ENCODE measurements around the gene ALDH18A1. TPM values are rescaled to one million over a fixed set of nuclear protein-coding genes. Genes with fewer than 3 reads are reported as not detected.

The ALDH18A1 gene
- total and polyA plus RNA-seq, 2 donors (not counting 1 experiment from before 2014, with no cell fraction given): 12.4 to 27.6 TPM

GRCh38 chr10:95578619-95579018, 77.9 kb downstream of the ALDH18A1 start:
- no peaks in the 10 kb centered on the region for H3K9me3 Mint-ChIP-seq (ENCODE audit: insufficient read depth)
- DNase-seq (no peak), ATAC-seq (ENCODE audit: low read depth) (no peak)
- H3K27me3 Mint-ChIP-seq: peaks cover 53% of the 10 kb centered on the region
- 80% methylated on average over 1 of the region's 2 CpGs for WGBS (ENCODE audit: insufficient coverage)
- no peak overlapping the region for H2AFZ ChIP-seq (ENCODE audit: insufficient read depth, low read depth, low read length, poor library complexity, severe bottlenecking)
- no peaks in the 10 kb centered on the region for H3K36me3 ChIP-seq (replicated peaks in 1 of 2; ENCODE audit: control extremely low read depth in 1 of 2, control insufficient read depth in 1 of 2, extremely low read depth in 1 of 2, insufficient read depth in 2 of 2, low read length in 1 of 2)
- H3K27ac ChIP-seq (ENCODE audit: low read length in 2 of 2): no peak overlapping the region
- peaks cover 0 to 9% (median 0%) of the 10 kb centered on the region in 4 experiments for H3K27me3 ChIP-seq (replicated peaks in 1 of 4; ENCODE audit: control extremely low read depth in 1 of 4, control insufficient read depth in 3 of 4, insufficient read depth in 4 of 4, low read length in 3 of 4)
- no peak overlapping the region for H3K4me3 Mint-ChIP-seq
- CTCF ChIA-PET: no interaction called here
- no peak overlapping the region for H3K4me2 ChIP-seq (replicated peaks; ENCODE audit: low read depth, low read length, poor library complexity, severe bottlenecking)
- no peaks in the 10 kb centered on the region for H3K79me2 ChIP-seq (ENCODE audit: control insufficient read depth, insufficient read depth, low read length)
- H3K9ac ChIP-seq (ENCODE audit: low read length): no peak overlapping the region
- POLR2A ChIA-PET: no interaction called here
- H4K20me1 ChIP-seq (ENCODE audit: control insufficient read depth, insufficient read depth, low read length, poor library complexity, severe bottlenecking): no peaks in the 10 kb centered on the region
- no peak for TF ChIP-seq EZH2 (IDR thresholded peaks at IDR 0.05; ENCODE audit: borderline replicate concordance, insufficient read depth, low read depth, low read length, poor library complexity, severe bottlenecking)
- TF ChIP-seq, protein P1, sequence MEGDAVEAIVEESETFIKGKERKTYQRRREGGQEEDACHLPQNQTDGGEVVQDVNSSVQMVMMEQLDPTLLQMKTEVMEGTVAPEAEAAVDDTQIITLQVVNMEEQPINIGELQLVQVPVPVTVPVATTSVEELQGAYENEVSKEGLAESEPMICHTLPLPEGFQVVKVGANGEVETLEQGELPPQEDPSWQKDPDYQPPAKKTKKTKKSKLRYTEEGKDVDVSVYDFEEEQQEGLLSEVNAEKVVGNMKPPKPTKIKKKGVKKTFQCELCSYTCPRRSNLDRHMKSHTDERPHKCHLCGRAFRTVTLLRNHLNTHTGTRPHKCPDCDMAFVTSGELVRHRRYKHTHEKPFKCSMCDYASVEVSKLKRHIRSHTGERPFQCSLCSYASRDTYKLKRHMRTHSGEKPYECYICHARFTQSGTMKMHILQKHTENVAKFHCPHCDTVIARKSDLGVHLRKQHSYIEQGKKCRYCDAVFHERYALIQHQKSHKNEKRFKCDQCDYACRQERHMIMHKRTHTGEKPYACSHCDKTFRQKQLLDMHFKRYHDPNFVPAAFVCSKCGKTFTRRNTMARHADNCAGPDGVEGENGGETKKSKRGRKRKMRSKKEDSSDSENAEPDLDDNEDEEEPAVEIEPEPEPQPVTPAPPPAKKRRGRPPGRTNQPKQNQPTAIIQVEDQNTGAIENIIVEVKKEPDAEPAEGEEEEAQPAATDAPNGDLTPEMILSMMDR (IDR thresholded peaks at IDR 0.05): no peak
- no peaks in the 10 kb centered on the region for H3K4me1 ChIP-seq (ENCODE audit: control insufficient read depth in 2 of 2, insufficient read depth in 2 of 2, low read length in 2 of 2)
- no peaks in the 10 kb centered on the region for H3K9me3 ChIP-seq (ENCODE audit: control extremely low read depth in 1 of 3, control insufficient read depth in 2 of 3, insufficient read depth in 1 of 3, low read length in 2 of 3)
- H3K27ac Mint-ChIP-seq: no peak overlapping the region
- no peaks in the 10 kb centered on the region for H3K4me1 Mint-ChIP-seq
- H3K4me3 ChIP-seq (ENCODE audit: control extremely low read depth in 1 of 5, extremely low read depth in 1 of 5, insufficient read depth in 1 of 5, low read depth in 2 of 5, low read length in 4 of 5): no peak overlapping the region
- intact Hi-C loops (cut with micrococcal nuclease): no loop called here

- peaks cover 0 to 9% (median 0%) of the 10 kb centered on the region in 4 experiments for H3K27me3 ChIP-seq (replicated peaks in 1 of 4; ENCODE audit: control extremely low read depth in 1 of 4, control insufficient read depth in 3 of 4, insufficient read depth in 4 of 4, low read length in 3 of 4)
- intact Hi-C loops (cut with micrococcal nuclease): no loop called here
- WGBS (ENCODE audit: insufficient coverage): 95% methylated on average over 9 of the region's 11 CpGs
These were observed 81.7 kb downstream of the ALDH18A1 start for GRCh38 chr10:95574649-95575365.

More at GRCh38 chr10:95574649-95575365, 81.7 kb downstream of the ALDH18A1 start:
- DNase-seq (no peak), ATAC-seq (ENCODE audit: low read depth) (no peak)
- Mint-ChIP-seq H3K4me1 (no peaks in the 10 kb centered on the region), H3K27me3 (peaks cover 39% of the 10 kb centered on the region), H3K9me3 (ENCODE audit: insufficient read depth) (no peaks in the 10 kb centered on the region), H3K4me3 (no peak overlapping the region), H3K27ac (no peak overlapping the region)
- ChIA-PET POLR2A (no interaction called here), CTCF (no interaction called here)
- H3K4me2 ChIP-seq (replicated peaks; ENCODE audit: low read depth, low read length, poor library complexity, severe bottlenecking): no peak overlapping the region
- no peak for TF ChIP-seq EZH2 (IDR thresholded peaks at IDR 0.05; ENCODE audit: borderline replicate concordance, insufficient read depth, low read depth, low read length, poor library complexity, severe bottlenecking)
- TF ChIP-seq, protein P1 (IDR thresholded peaks at IDR 0.05): no peak
- no peak overlapping the region for H2AFZ ChIP-seq (ENCODE audit: insufficient read depth, low read depth, low read length, poor library complexity, severe bottlenecking)
- H4K20me1 ChIP-seq (ENCODE audit: control insufficient read depth, insufficient read depth, low read length, poor library complexity, severe bottlenecking): no peaks in the 10 kb centered on the region
- no peaks in the 10 kb centered on the region for H3K36me3 ChIP-seq (replicated peaks in 1 of 2; ENCODE audit: control extremely low read depth in 1 of 2, control insufficient read depth in 1 of 2, extremely low read depth in 1 of 2, insufficient read depth in 2 of 2, low read length in 1 of 2)
- H3K9ac ChIP-seq (ENCODE audit: low read length): no peak overlapping the region
- H3K9me3 ChIP-seq (ENCODE audit: control extremely low read depth in 1 of 3, control insufficient read depth in 2 of 3, insufficient read depth in 1 of 3, low read length in 2 of 3): no peaks in the 10 kb centered on the region
- no peaks in the 10 kb centered on the region for H3K4me1 ChIP-seq (ENCODE audit: control insufficient read depth in 2 of 2, insufficient read depth in 2 of 2, low read length in 2 of 2)
- no peak overlapping the region for H3K4me3 ChIP-seq (ENCODE audit: control extremely low read depth in 1 of 5, extremely low read depth in 1 of 5, insufficient read depth in 1 of 5, low read depth in 2 of 5, low read length in 4 of 5)
- H3K27ac ChIP-seq (ENCODE audit: low read length in 2 of 2): no peak overlapping the region
- no peaks in the 10 kb centered on the region for H3K79me2 ChIP-seq (ENCODE audit: control insufficient read depth, insufficient read depth, low read length)

Measured in B cell (primary cell).